ENCODE data around the gene CLDN10. TPM values are rescaled to one million over a fixed set of nuclear protein-coding genes. Genes with fewer than 3 reads are reported as not detected.

The CLDN10 gene, protein sequence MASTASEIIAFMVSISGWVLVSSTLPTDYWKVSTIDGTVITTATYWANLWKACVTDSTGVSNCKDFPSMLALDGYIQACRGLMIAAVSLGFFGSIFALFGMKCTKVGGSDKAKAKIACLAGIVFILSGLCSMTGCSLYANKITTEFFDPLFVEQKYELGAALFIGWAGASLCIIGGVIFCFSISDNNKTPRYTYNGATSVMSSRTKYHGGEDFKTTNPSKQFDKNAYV
- 0.16 TPM in 1 of 2 replicates, not detected in the other for total RNA-seq

DNA sequence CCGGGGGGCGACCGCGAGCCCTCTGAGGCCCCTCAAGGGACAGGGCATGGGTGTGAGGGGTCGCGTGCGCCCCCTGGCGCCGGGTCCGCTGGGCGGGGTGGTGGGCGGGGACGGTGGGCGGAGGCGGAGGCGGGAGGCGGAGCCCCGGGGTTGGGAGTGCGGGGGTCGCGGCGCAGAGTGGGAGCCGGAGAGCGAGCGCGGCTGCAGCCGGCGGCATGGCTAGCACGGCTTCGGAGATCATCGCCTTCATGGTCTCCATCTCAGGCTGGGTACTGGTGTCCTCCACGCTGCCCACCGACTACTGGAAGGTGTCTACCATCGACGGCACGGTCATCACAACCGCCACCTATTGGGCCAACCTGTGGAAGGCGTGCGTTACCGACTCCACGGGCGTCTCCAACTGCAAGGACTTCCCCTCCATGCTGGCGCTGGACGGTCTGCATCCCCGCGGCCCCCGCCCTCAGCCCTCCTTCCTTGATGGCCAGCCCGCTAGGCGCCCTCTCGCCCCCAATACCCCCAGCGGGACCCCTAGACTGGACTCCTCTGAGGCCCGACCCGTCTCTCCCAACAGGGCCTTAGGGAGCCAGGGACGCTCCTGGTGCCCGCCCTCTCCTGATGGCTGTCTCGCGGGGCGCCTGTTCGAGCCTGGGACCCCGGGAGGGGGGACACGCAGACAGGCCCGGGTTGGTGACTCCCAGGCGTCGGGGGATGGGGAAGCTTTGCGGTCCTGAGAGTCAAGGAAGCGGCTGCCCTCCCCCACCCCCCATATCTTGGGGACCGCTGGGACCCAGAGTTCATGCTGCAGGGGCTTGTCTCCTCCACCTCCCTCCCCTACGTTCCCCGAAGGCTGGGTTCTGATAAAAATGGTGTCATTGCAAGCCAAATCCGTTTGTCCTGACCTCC lies at the start of gene CLDN10:
Gene CLDN10, plus strand, starts transcription at position 182 of the 903 bp plus-strand sequence. Its CDS starts 34 bp downstream, at position 216.

Other genes with a start within 250 kb of the CLDN10 start
- gene DZIP1, start 92.0 kb downstream of the CLDN10 start, total RNA-seq: 11.2 and 25.6 TPM in 2 replicates
- gene DNAJC3, start 124.4 kb downstream of the CLDN10 start, total RNA-seq: 44.7 and 49.4 TPM in 2 replicates

All from hair follicular keratinocyte (primary cell).